MCF 10A (cell line): Measurements from ENCODE around the gene PALS1. TPM values are rescaled to one million over a fixed set of nuclear protein-coding genes. Genes with fewer than 3 reads are reported as not detected.
A peak's percentile ranks its signal among the peaks of the same experiment; 100 is the strongest.

ENCODE experiments used
- BruUV-seq: library from RNA; stranded (reverse); fragments of 400-500 nt; replicated peaks from 2 replicates; lab custom pipeline; 2021; lab: Mats Ljungman, UMichigan
- CTCF ChIA-PET: fragments of 300-600 bp; sonication (Branson Sonifier 250); formaldehyde crosslinking; extraction: SDS; loops from one replicate; lab custom pipeline; 2021; ENCODE audit warnings: antibody characterized with exemption, inconsistent platforms; lab: Yijun Ruan, JAX
- POLR2A ChIA-PET: fragments of 300-600, 350-650 bp; sonication (Branson Sonifier 250); formaldehyde crosslinking; extraction: SDS; loops from one replicate; lab custom pipeline; 2020; ENCODE audit warnings: antibody characterized with exemption, inconsistent platforms; lab: Yijun Ruan, JAX
- DNase-seq: peaks from one replicate; pipeline ENCODE4 v3.0.0-alpha.2; 2018; ENCODE audit not compliant: unreplicated experiment
- H3K27ac Mint-ChIP-seq: one replicate; pipeline ENCODE4 v1.8.0; 2022; ENCODE audit warnings: mild to moderate bottlenecking, low read depth, mixed read lengths; ENCODE audit not compliant: unreplicated experiment
- H3K27me3 Mint-ChIP-seq: one replicate; pipeline ENCODE4 v1.8.0; 2022; ENCODE audit warnings: mixed read lengths; ENCODE audit not compliant: insufficient read depth, unreplicated experiment
- H3K36me3 Mint-ChIP-seq: one replicate; pipeline ENCODE4 v1.8.0; 2022; ENCODE audit warnings: mild to moderate bottlenecking, moderate library complexity, mixed read lengths; ENCODE audit not compliant: insufficient read depth, unreplicated experiment
- H3K4me1 Mint-ChIP-seq: one replicate; pipeline ENCODE4 v1.8.0; 2022; ENCODE audit warnings: mixed read lengths; ENCODE audit not compliant: insufficient read depth, unreplicated experiment
- H3K4me3 Mint-ChIP-seq: one replicate; pipeline ENCODE4 v1.8.0; 2022; ENCODE audit warnings: mild to moderate bottlenecking, moderate library complexity, mixed read lengths; ENCODE audit not compliant: unreplicated experiment
- H3K9me3 Mint-ChIP-seq: one replicate; pipeline ENCODE4 v1.8.0; 2022; ENCODE audit warnings: mixed read lengths; ENCODE audit not compliant: unreplicated experiment
- intact Hi-C: fragments of 100-400 bp; cut with micrococcal nuclease; formaldehyde crosslinking; loops from 2 replicates; pipeline ENCODE4 v1.14.1; 2022
- total RNA-seq: library from RNA; stranded (reverse); gene quantifications from 2 replicates; pipeline ENCODE4 v1.2.3, GENCODE V29; 2022
- TF ChIP-seq, protein P1 (sequence below): fragments of 200-600 bp; IDR thresholded peaks from one replicate; pipeline ENCODE4 v1.8.0; 2022; ENCODE audit warnings: antibody characterized with exemption, mild to moderate bottlenecking; ENCODE audit not compliant: unreplicated experiment

PALS1 gene
- total RNA-seq, 1 experiment from 2014 or later: 21.4 TPM

DNA sequence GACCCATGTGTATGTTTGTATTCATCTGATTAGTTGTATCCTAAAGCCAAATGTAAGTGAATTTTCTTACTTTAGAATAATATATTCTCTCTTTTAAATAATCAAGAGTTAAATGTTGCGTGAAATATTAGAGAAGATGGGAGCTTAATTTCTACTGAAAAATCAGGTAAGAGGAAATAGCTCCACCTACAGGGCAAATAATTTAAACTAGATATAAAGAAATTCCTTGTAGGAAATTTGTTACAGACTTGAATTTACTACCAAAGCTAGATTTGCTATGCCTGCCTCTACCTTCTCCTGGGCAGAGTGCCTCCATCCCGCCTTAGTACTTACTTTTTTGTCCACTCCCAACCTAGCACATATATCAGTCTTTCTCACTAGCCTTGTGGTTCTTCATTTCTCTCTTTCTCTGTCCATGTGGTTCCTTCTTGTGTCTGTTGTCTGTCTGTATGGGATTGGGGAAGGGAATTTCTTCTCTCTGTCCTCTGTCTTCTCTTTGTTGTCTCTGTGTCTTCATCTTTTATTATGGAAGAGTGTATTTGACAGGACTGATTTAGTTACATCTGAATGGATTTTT lies 44.7 kb downstream of the PALS1 start:
- peak; percentile 45 for DNase-seq
- Mint-ChIP-seq H3K36me3 (peaks cover 5% of the 10 kb centered on the region), H3K9me3 (no peaks in the 10 kb centered on the region), H3K4me1 (peaks cover 6% of the 10 kb centered on the region), H3K27ac (no peak overlapping the region), H3K4me3 (no peak overlapping the region), H3K27me3 (no peaks in the 10 kb centered on the region)
- POLR2A ChIA-PET: interaction anchor here (0.7 to 1.6 kb wide), 7 partner anchors 19 to 354 kb away, joined by 3 to 8 read pairs (median 4); partner anchors contain the start of genes ATP6V1D, EIF2S1 and PALS1
- intact Hi-C loops: loop anchor here (1.0 to 5.0 kb wide), 4 partner anchors 99 to 664 kb away; partner anchors contain the start of gene GARIN2
- CTCF ChIA-PET: interaction anchor here (0.6 to 6.8 kb wide), 26 partner anchors 8 to 928 kb away, joined by 3 to 76 read pairs (median 4); no protein-coding TSS in a partner anchor
- TF ChIP-seq, protein P1, sequence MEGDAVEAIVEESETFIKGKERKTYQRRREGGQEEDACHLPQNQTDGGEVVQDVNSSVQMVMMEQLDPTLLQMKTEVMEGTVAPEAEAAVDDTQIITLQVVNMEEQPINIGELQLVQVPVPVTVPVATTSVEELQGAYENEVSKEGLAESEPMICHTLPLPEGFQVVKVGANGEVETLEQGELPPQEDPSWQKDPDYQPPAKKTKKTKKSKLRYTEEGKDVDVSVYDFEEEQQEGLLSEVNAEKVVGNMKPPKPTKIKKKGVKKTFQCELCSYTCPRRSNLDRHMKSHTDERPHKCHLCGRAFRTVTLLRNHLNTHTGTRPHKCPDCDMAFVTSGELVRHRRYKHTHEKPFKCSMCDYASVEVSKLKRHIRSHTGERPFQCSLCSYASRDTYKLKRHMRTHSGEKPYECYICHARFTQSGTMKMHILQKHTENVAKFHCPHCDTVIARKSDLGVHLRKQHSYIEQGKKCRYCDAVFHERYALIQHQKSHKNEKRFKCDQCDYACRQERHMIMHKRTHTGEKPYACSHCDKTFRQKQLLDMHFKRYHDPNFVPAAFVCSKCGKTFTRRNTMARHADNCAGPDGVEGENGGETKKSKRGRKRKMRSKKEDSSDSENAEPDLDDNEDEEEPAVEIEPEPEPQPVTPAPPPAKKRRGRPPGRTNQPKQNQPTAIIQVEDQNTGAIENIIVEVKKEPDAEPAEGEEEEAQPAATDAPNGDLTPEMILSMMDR: peak; percentile 55
- no TSS peak for BruUV-seq

Other genes with a start within 250 kb of the PALS1 start
- not detected in 2 replicates for gene GARIN2, start 52.0 kb upstream of the PALS1 start, total RNA-seq
- 70.7 and 74.1 TPM in 2 replicates for gene ATP6V1D, start 118.4 kb downstream of the PALS1 start, total RNA-seq
- gene EIF2S1, start 118.9 kb downstream of the PALS1 start, total RNA-seq: 337 and 338 TPM in 2 replicates
- 22.4 and 39.9 TPM in 2 replicates for gene PLEK2, start 170.7 kb downstream of the PALS1 start, total RNA-seq
- gene TMEM229B, start 247.3 kb downstream of the PALS1 start, total RNA-seq: 0.17 and 0.37 TPM in 2 replicates